Kidney (tissue), 14 donors: ENCODE data around the gene PGAP2. TPM values are rescaled to one million over a fixed set of nuclear protein-coding genes. Genes with fewer than 3 reads are reported as not detected.

Experiments
- DNase-seq, 5 donors: peaks; one replicate each; pipeline ENCODE4 v3.0.0-alpha.2; 2013 to 2020
- FAIRE-seq: peaks from 2 replicates; lab custom pipeline; 2012; peaks lifted over from hg19 to GRCh38; lab: Jason Lieb, UNC
- H3K27ac ChIP-seq, 2 donors: one replicate each; pipeline ENCODE4 v1.7.0; 2013; ENCODE audit warnings: low read depth in 2 of 2, low read length in 2 of 2, inconsistent platforms in 1 of 2
- H3K27me3 ChIP-seq: one replicate; pipeline ENCODE4 v1.7.1; 2013; ENCODE audit warnings: low read length, inconsistent platforms; ENCODE audit not compliant: control insufficient read depth, insufficient read depth
- H3K36me3 ChIP-seq, 3 donors: one replicate each; pipeline versions ENCODE4 v1.7.0 to v1.7.1; 2013; ENCODE audit warnings: low read length in 3 of 3, control low read depth in 1 of 3, inconsistent platforms in 1 of 3; ENCODE audit not compliant: insufficient read depth in 3 of 3, control insufficient read depth in 2 of 3
- H3K4me1 ChIP-seq, 3 donors: one replicate each; pipeline versions ENCODE4 v1.7.0 to v1.7.1; 2013; ENCODE audit warnings: low read length in 3 of 3, inconsistent platforms in 1 of 3, low read depth in 1 of 3; ENCODE audit not compliant: control insufficient read depth in 2 of 3, insufficient read depth in 2 of 3
- H3K4me3 ChIP-seq, 3 donors: one replicate each; pipeline versions ENCODE4 v1.7.0 to v1.8.1; 2013; ENCODE audit warnings: low read length in 3 of 3, control low read depth in 1 of 3, inconsistent platforms in 1 of 3
- H3K9ac ChIP-seq, 3 donors: one replicate each; pipeline versions ENCODE4 v1.7.0 to v1.7.1; 2013; ENCODE audit warnings: low read length in 3 of 3, control low read depth in 1 of 3, inconsistent platforms in 1 of 3
- H3K9me3 ChIP-seq, 3 donors: one replicate each; pipeline versions ENCODE4 v1.7.0 to v1.7.1; 2013; ENCODE audit warnings: low read length in 3 of 3, control low read depth in 1 of 3, inconsistent platforms in 1 of 3; ENCODE audit not compliant: control insufficient read depth in 2 of 3, insufficient read depth in 1 of 3
- intact Hi-C: fragments of 100-400 bp; cut with DNase I; formaldehyde crosslinking; loops from one replicate; pipeline ENCODE4 v1.11.1; 2022
- polyA plus RNA-seq: library from polyadenylated mRNA; stranded (reverse); fragments of 350-450 nt; fragmentation: Illumina TruSeq; extraction: RNeasy Lipid Tissue Mini Kit (QIAGEN cat#74804); gene quantifications from one replicate; pipeline ENCODE4 v1.2.3, GENCODE V29; 2014; ENCODE audit warnings: low read depth, low replicate concordance; ENCODE audit not compliant: insufficient read depth
- total RNA-seq: library from RNA; stranded (reverse); fragmentation: NEBNext Ultra II Directional; extraction: Animal tissue kit (Norgen Biotek cat#: 25700); gene quantifications from one replicate; pipeline ENCODE4 v1.2.1, GENCODE V29; 2021
- TF ChIP-seq, protein P1 (sequence below): IDR thresholded peaks from 3 replicates; pipeline ENCODE4 v1.5.1; 2012; ENCODE audit warnings: mild to moderate bottlenecking, moderate library complexity, borderline replicate concordance; ENCODE audit not compliant: insufficient read depth; ENCODE audit errors: extremely low read depth
- donor health status: control.
- donor health status: control.
- donor health status: control.
- donor health status: control.
- donor health status: control.
- donor health status: DM: yes; HTN: yes; CAD: no.
- donor health status: Normal renal cell carcinoma (clear cell type).

The PGAP2 gene
- total and polyA plus RNA-seq, 2 donors from 2014 or later: 17.5 to 19.5 TPM

DNA sequence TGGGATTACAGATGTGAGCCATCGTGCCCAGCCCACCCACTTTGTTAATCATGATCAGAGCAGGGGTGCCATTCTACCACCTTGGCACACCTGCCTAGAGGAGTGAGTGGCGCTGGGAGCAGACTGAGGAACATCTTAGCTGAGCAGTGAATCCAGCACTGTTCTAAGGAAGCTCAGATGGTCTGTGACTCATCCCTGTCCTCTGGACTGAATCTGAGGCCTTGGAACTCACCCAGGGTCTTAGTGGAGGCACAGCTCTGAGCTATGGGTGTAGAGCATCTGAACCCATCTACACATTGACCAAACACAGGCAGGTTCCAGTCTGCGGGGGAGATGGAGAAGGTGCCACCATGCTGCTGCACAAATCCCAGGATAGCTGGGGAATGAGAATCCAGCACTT is 14.9 kb downstream of the PGAP2 start:
- H3K36me3 ChIP-seq: peaks cover 0 to 7% (median 6%) of the 10 kb centered on the region in 3 donors
- no peak overlapping the region for H3K27ac ChIP-seq
- H3K27me3 ChIP-seq: no peaks in the 10 kb centered on the region
- TF ChIP-seq, protein P1, sequence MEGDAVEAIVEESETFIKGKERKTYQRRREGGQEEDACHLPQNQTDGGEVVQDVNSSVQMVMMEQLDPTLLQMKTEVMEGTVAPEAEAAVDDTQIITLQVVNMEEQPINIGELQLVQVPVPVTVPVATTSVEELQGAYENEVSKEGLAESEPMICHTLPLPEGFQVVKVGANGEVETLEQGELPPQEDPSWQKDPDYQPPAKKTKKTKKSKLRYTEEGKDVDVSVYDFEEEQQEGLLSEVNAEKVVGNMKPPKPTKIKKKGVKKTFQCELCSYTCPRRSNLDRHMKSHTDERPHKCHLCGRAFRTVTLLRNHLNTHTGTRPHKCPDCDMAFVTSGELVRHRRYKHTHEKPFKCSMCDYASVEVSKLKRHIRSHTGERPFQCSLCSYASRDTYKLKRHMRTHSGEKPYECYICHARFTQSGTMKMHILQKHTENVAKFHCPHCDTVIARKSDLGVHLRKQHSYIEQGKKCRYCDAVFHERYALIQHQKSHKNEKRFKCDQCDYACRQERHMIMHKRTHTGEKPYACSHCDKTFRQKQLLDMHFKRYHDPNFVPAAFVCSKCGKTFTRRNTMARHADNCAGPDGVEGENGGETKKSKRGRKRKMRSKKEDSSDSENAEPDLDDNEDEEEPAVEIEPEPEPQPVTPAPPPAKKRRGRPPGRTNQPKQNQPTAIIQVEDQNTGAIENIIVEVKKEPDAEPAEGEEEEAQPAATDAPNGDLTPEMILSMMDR: no peak
- no peaks in the 10 kb centered on the region for H3K9me3 ChIP-seq
- no peak overlapping the region for H3K9ac ChIP-seq
- H3K4me1 ChIP-seq: no peaks in the 10 kb centered on the region
- FAIRE-seq (no peak), DNase-seq (no peak)
- H3K4me3 ChIP-seq: no peak overlapping the region
- intact Hi-C loops: no loop called here

- intact Hi-C loops: no loop called here
- no peak overlapping the region for H3K27ac ChIP-seq
Observed at GRCh38 chr11:3823762-3824506, 15.6 kb downstream of the PGAP2 start.

DNA sequence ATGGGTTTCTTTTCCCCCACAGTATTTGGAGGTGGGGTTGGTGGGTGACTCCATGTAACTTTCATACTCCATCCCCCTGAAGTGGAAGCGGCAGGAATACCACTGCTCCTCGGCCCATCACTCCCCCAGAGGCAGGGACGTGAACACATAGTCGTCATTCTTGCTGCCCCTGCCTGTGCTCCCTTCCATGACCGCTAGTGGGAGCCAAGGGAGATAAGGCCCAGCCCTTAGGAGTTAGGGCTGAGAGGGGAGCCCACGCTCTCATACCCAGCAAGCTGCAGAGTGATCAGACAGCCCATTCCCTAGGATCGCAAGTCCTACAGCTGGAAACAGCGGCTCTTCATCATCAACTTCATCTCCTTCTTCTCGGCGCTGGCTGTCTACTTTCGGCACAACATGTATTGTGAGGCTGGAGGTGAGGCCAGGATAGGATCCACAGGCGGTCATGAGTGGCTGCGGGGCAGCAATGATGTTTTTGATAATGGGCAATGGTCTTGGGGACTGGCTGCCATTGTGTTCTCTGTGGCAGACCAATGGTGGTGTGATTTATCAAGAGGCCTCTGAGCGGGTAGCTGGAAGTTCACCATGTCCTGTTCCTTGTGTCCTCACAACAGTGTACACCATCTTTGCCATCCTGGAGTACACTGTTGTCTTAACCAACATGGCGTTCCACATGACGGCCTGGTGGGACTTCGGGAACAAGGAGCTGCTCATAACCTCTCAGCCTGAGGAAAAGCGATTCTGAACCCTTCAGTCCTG is 16.5 kb downstream of the PGAP2 start:
- intact Hi-C loops: no loop called here
- no peaks in the 10 kb centered on the region for H3K27me3 ChIP-seq
- no peak overlapping the region for H3K27ac ChIP-seq
- no peaks in the 10 kb centered on the region for H3K4me1 ChIP-seq
- FAIRE-seq (no peak), DNase-seq (peak in 3 of 5 donors; percentile 27 to 47 (median 31))
- H3K9me3 ChIP-seq: no peaks in the 10 kb centered on the region
- no peak overlapping the region for H3K4me3 ChIP-seq
- H3K36me3 ChIP-seq: peaks cover 0 to 7% (median 6%) of the 10 kb centered on the region in 3 donors
- TF ChIP-seq, protein P1: peak; percentile 53
- no peak overlapping the region for H3K9ac ChIP-seq

More at GRCh38 chr11:3823762-3824506, 15.6 kb downstream of the PGAP2 start:
- Histone ChIP-seq H3K9me3 (no peaks in the 10 kb centered on the region), H3K27me3 (no peaks in the 10 kb centered on the region), H3K4me1 (no peaks in the 10 kb centered on the region), H3K9ac (no peak overlapping the region), H3K36me3 (peaks cover 0 to 7% (median 6%) of the 10 kb centered on the region in 3 donors), H3K4me3 (no peak overlapping the region)
- FAIRE-seq (no peak), DNase-seq (no peak)
- TF ChIP-seq, protein P1: no peak
